GM19238 (cell line): ENCODE results near the gene BSG.

Experiments used
- DNase-seq: peaks from one replicate; pipeline ENCODE4 v3.0.0; 2011; ENCODE audit warnings: low spot score; ENCODE audit not compliant: insufficient read length

BSG gene

DNA sequence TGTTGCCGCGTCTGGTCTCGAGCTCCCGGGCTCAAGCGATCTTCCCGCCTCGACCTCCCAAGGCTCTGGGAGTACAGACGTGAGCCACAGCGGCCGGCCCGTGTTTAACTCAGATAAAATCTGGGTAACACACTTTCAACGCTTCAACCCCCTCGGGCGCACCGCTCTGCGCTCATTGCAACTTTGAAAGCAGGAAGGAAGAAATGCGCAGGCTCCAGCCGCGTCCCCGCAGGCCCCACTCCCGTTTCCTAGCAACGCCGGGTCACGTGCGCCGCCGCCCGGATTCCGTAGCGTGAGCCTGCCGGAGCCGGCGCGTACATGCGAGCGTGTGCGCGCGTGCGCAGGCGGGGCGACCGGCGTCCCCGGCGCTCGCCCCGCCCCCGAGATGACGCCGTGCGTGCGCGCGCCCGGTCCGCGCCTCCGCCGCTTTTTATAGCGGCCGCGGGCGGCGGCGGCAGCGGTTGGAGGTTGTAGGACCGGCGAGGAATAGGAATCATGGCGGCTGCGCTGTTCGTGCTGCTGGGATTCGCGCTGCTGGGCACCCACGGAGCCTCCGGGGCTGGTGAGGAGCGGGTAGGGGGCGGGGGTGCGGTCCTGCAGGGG, at the start of gene BSG:
TSS of gene BSG (plus strand) at position 457 of the 603 bp plus-strand sequence. CDS start at position 496, 39 bp downstream.
- peak; percentile 99 for DNase-seq

DNA sequence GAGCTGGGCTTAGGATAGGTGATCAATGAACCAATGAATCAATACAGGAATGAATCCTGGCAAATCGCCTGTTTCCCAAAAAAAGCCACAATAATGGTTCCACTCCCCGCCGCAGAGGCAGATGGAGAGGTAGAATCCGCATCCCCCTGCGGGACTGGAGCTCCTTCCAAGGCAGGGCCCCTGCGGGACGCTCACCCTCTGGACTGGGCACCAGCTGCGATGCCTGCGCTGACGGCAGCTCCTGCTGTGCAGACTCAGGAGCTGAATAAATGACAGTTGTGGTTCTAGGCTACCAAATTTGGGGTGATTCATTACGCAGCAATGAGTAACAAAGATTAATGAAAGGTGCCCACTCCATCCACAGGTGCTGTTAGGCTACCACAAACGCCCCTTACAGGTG, 49.7 kb upstream of the BSG start:
- no peak for DNase-seq

DNA sequence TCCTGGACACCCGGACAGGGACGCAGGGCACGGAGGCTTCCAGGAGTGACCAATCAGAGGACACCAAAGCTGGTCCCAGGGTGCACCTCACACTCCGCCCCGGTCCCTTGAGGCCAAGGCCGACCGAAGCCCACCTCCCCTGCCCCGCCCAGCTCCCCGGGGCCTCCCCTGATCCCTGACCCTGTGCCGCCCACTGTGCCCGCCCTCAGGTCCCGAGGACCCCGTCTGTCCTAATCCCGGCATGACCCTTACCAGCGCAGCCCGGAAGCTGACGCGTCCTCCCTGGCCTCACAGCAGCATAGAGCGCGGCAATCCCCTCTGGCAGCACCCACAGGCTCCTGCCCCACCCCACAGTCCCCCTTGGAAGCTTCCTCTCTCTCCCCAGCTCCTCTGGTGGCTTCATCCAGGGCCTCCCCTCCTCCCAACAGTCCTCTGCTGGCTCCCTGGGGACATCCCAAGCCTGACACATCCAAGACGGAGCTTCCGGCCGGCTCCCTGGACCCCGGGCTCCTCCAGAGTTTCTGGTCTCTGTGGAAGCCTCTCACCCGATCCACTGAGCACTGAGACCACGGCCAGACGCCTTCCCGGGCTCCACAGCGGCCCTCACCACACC, 48.2 kb upstream of the BSG start:
- DNase-seq: no peak

DNA sequence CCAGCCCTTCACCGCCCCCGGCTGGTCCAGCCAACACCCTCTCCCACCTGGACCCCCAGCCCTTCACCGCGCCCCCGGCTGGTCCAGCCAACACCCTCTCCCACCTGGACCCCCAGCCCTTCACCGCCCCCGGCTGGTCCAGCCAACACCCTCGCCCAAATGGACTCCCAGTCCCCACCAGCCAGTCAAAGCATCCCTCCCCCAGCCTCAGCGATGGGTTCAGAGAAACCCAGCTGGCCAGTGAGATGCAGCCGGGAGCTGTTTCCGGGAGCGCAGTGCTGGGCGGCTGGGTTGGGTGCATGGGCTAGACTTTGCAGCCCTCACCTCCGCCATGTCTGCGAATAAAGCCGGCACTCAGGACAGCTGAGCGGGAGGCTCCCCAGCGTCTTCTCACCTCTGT, 47.4 kb upstream of the BSG start:
- no peak for DNase-seq

DNA sequence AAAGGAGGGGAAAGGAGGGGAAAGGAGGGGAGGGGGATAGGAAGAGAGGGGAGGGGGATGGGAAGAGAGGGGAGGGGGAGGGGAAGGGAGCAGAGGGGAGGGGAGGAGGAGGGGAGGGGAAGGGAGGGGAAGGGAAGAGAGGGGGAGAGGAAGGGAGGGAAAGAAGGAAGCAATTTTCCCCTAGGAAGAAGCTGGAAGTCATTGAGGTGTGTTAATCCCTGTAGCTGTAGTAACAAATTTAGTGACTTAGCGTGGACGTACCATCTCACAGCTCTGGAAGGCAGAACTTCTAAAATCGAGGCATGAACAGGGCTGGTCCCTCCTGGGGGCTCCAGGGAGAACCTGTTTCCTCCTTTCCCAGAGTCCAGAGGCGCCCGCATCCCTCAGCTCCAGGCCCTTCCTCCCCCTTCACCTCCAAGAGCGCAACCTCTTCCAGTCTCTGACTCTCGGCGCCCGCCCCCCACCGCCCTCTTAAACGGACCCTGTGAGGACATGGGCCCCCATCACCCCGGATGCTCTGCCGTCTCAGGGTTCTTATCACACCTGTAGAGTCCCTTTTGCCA, 46.5 kb upstream of the BSG start:
- no peak for DNase-seq

DNA sequence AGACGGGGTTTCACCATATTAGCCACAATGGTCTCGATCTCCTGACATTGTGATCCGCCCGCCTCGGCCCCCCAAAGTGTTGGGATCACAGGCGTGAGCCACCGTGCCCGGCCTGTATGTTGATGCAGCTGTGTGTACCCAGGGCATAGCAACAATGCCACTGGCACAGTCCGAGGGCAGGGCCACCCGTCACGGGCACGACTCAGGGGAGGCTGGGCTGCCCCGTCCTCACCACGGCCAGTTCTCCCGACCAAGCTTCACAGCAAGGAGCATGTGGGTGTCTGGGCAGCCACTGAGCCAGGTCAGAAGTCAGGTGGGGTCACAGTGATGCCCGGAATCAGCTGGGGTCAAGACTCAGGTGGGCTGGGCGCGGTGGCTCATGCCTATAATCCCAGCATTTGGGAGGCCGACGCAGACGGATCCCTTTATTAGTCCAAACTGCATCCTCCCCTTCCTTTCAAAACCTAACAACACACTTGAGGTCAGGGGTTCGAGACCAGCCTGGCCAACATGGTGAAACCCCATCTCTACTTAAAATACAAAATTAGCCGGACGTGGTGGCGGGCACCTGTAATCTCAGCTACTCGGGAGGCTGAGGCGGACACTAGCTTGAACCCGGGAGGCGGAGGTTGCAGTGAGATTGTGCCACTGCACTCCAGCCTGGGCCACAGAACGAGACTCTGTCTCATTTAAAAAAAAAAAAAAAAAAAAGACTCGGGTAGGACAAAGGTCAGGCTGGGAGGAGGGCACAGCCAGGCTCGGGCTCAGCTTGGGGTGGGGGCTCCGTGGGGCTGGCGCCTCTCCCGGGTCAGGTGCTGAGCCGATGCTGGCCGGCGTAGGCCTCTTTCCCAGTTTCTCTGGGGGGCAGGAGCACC, 42.0 kb upstream of the BSG start:
- no peak for DNase-seq

DNA sequence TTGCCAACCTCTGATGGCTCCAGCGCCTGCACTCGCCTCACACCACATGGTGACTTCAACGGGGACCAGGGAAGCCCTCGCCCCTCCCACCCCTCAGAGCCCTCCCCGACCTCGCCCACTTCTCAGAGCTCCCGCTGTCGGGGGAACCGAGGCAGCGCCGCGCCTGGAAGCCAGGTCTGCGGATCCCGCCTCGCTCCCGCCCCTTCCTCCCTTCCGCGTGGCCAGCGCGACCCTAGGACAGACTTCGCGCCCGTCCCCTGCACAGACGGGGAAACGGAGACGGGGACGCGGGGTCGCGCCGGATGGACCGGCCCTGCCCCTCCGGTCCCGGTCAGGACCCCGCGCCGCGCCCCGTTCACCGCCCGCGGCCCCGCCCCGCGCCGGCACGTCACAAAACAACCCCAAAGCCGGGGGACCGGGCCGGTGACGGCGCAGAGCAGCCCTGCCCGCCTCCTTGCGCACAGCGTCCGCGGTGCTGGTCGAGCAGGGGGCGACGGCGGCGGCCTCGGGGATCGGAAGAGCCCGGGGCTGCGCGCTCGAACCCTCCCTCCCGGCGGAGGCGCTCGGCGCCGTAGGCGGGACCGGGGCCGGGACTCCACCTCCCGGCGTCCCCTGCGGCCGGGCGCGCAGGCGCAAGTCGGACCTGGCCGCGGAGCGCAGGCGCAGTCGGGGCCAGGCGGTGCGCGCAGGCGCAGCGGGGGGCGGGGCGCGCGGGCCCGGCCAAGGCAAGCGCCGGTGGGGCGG, 41.2 kb upstream of the BSG start:
- DNase-seq: peak; percentile 99

DNA sequence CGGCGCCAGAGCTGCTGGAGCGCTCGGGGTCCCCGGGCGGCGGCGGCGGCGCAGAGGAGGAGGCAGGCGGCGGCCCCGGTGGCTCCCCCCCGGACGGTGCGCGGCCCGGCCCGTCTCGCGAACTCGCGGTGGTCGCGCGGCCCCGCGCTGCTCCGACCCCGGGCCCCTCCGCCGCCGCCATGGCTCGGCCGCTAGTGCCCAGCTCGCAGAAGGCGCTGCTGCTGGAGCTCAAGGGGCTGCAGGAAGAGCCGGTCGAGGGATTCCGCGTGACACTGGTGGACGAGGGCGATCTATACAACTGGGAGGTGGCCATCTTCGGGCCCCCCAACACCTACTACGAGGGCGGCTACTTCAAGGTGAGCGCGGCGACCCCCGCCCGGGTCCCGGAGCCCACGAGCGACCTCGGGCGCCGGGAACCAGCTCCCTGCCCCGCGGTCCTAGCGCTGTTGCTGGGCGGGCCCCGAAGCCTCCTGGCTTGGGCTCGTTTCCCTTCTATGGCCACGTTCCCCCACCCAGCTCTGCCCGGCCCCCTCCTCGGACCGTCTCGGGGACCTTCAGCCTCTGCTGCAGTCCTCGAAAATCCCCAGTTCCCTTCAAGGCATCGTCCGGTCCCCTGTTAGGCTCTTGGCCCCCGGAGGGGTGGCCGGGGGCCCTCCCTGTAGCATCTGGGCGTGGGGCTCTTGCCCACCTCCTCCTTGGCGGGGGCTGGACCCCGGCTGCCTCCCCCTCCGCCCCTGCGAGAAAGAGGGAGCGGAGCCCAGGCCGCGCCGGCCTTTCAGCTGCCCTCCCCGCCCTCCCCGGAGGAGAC, 40.4 kb upstream of the BSG start, which contains the start of gene CDC34:
TSS of gene CDC34 (plus strand) at position 8 of the 808 bp plus-strand sequence. CDS start at position 180, 172 bp downstream.
- DNase-seq: peak; percentile 65

DNA sequence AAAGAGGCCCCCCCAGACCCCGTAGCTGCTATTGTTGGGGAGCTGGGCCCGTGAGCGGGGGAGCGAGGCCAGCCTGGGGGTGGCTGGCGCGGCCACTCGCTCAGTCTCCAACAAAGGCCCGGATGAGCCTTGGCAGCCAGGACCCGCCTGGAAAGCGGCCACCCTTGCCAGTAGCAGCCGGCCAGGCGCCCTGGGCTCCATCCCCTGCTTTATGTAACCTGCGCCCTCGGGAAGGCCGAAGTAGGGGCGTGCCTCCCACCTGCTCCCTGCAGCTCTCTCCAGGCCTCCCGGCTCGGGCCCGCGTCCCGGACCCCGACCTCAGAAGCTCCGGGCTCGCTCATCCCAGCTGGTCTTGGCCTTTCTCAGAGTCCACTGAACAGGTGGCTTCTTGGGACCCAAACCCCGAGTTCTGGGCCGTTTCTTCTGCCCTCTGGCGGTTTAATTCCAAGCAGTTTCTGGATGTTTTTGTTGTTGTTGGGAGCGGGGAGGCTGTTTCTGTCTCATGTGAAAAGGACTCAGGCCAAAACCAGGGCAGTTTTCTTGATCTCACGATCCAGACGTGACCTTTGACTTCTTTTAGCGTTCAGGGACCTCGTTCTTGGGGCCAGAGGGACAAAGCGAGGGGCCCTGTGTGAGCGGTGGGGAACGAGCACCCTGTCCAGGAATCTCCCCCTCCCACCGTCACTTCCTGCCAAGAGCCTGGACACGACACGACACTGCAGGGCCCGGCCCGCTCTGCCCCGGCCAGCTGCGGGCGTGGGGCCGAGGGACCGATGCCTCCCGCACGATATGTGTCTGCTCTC, 39.6 kb upstream of the BSG start:
- peak; percentile 54 for DNase-seq

DNA sequence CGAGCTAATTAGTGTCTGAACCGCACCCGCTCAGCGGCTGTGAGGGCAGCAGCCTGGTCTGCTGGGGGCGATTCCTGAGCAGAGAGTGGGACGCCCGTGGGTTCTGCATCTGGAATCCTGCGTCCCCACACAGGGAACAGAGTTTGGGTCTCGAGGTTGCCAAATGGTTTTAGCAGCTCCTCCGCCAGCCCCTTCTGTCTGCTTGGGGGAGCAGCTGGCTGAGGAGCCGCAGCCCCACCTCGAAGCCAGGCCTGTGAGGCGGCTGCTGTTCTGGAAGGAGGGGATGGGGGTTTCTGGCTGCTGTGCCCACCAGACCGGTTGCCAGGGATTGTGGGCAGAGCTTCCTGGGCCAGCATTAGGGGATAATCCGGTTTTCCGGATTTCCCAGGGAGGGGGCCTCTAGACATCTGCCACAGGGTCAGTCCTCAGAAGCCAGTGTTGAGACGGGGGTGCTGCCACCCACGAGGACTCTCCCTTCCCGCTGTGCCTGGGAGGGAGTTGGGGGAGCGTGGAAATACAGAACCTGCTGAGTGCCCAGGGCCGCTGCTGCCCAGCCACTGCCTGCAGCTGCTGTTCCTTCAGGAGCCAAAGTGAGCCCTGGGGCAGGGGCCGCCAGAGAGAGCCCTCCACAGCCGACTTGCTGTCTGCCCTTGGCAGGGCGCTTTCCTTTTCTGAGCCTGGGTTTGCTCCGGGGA, 38.9 kb upstream of the BSG start:
- DNase-seq: no peak

DNA sequence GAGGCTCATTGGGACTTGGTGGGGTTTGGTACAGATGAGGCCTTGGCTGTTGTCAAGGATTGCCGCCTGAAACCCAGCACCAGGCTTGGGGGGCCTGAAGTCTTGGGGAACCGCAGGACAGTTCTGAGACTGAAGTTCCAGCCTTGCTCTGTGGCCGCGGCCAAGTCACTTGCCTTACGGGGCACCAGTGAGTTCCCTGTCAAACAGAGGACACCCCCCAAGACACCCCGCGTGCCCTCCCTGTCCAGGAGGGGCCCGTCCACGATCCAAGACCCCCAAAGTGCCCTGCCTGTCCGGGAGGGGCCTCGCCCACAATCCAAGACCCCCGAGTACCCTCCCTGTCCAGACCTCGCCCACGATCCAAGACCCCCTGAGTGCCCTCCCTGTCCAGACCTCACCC, 38.3 kb upstream of the BSG start:
- no peak for DNase-seq

DNA sequence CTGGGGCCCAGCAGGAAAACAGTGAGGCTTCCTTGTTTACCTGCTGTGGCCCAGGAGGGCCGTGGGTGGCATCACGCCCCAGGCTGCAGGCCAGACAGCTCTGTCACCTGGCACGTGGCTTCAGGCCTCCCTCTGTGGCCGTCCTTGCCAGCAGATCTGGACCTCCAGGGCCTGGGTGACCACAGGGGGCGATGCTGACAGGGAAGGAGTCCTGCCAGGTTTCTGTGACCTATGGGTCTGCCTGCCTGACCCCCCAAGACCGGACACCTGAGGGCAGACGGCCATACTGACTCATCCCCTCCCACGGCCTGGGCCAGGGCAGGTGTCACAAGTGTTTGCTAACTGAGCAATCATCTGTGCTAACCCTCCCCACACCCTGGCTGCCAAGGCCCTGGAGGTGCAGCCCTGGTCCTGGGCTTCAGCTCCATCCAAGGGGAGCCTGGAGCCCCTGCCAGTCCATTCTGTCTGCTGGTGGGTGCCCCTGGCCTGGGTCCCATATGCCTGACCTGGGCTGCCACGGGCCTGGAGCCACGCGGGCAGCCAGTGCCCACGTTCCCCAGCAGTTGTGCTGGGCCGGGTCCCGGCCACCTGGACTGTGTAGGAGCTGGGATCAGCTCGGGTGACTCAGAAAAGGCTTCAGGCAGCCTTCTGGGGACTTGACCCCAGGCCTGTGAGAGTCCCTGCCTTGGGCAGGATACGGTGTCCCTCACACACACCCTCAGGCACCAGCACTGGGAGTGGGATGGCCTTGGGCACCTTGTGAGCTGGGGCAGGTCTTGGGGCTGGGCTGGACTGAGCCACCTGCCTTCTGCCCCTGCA, 37.2 kb upstream of the BSG start:
- no peak for DNase-seq

DNA sequence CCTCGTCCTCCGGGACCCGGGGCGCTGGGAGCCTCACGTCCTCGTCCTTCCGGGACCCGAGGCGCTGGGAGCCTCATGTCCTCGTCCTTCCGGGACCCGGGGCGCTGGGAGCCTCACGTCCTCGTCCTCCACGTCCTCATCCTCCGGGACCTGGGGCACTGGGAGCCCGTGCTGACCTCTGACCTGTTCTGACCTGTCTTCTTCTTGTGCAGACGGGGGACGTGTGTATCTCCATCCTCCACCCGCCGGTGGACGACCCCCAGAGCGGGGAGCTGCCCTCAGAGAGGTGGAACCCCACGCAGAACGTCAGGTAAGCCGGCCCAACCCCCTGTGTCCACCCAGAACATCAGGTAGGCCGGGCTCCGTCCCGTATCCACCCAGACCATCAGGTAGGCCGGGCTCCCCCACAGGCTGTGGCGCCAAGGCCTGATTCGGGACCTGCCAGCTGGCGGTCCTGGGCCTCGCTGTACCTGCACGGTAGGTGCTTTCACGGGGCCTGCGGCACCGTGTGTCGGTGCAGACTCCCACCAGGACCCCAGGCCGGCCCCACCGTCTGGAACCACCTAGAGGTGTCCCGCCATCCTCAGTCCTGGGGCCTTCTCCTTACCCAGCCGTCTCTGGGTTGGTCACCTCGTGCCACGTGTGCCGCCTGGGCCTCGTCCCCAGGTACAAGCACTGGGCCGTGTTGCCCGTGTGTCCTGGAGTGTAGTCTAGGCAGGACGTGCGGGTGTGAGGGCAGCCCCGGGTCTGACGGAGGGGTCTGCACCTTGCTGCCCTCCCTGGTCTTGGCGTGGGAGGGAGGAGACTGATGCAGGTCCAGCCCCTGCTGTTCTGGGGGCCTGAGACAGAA, 36.1 kb upstream of the BSG start:
- DNase-seq: no peak

DNA sequence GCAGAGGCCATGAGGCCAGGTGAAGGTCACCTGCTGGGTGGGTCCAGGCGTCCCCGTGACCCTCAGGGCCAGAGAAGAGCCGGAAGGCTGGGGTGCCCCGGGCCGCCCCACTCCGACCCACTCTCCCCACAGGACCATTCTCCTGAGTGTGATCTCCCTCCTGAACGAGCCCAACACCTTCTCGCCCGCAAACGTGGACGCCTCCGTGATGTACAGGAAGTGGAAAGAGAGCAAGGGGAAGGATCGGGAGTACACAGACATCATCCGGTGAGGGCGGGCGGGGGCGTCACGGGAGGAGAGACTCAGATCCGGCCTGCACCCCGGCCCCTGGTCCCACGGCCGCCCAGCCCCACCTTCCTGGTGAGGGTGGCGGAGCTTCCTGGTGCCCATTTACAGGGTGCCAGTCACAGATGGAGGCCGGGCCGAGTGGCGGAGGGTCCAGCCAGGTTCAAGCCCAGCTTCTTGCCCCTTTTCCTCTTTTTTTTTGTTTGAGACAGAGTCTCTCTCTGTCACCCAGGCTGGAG, 35.5 kb upstream of the BSG start:
- DNase-seq: no peak

DNA sequence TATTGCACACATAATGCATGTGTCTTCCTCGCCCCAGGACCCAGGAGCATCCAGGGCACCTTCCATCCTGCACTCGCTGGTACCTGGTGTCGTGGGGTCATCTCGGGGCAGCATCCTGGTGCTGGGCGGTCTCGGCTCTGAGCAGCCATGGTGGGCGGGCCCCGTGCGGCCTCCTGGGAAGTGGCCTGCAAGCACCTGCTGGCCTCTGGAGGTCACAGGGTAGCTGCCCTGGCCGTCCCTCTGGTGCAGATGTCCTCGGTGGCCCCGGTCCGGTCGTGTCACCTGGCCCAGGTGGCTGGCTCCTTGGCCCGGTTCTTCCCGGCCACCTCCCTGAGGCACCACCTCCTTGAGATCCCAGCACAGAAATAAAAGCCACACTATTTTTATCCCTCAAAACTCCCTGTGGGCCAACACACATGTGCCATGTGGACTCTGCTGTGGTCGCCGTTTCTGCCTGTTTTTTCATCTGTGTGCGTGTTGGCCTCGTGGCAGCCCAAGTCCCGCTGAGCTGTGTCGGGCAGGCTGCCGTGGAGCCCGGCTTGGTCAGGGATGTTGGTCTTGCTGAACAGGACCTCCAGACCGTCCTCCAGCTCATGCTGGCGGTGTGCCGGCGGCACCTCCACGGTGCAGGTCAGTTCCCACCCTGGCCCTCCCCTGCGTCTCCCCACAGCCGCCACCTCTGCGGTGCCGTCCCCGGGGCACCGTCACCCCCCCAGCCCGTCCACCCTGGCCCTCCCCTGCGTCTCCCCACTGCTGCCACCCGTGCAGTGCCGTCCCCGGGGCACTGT, 33.6 kb upstream of the BSG start:
- no peak for DNase-seq

DNA sequence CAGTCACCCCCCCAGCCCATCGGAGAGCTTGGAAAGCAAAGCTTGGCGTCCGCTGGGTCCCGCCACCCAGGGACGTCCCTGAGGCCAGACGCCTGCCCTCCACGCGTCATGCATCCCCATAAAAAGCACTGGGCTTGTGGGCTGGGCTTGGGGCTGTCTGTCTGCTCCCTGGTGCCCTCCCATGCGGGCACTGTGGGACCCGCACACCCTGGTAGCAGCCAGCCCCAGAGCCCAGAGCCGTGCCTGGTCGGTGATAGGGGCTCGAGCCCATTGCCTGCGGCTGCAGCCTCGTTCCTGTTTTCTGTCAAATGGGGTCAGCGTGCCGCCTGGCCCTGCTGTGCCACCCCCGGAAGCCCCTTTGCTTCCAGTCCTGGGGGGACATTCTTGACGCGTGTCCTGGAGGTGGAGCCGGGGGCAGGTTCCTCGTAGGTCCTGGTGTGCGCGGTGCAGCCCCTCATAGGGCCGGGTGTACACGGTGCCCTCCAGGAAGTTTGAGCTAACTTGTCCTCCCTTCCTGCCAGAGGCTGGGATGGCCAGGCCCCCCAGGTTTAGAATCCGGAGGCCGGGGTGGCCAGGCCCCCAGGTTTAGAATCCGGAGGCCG, 32.9 kb upstream of the BSG start:
- no peak for DNase-seq
